ENCODE measurements around the gene BIRC7.

Gene BIRC7

DNA sequence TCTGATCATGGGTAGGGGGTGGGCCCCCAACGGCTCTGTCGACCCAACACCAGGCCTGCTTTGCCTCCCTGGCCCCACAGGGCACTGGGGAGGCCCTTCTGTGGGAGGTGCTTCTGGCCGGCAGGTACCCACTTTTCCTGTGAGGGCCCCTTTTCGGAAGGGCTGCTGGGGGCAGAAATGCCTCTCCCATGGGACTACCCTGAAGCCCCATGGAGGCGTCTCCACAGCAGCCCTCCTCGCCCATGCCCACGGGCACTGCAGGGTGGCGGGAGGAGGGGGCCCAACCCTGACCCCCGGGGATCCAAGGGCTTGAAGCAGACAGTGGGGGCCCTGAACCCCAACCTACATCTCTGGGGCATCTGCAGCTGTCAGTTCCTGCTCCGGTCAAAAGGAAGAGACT lies 2.3 kb downstream of the BIRC7 start:
- CTCF ChIA-PET, result interaction anchor here (0.8 to 12.3 kb wide), 2 partner anchors 14 to 17 kb away, joined by 3 to 121 read pairs; no protein-coding TSS in a partner anchor
- POLR2A ChIA-PET, result no interaction called here
- DNase-seq (ENCODE audit: low read depth, low spot score), result no peak

DNA sequence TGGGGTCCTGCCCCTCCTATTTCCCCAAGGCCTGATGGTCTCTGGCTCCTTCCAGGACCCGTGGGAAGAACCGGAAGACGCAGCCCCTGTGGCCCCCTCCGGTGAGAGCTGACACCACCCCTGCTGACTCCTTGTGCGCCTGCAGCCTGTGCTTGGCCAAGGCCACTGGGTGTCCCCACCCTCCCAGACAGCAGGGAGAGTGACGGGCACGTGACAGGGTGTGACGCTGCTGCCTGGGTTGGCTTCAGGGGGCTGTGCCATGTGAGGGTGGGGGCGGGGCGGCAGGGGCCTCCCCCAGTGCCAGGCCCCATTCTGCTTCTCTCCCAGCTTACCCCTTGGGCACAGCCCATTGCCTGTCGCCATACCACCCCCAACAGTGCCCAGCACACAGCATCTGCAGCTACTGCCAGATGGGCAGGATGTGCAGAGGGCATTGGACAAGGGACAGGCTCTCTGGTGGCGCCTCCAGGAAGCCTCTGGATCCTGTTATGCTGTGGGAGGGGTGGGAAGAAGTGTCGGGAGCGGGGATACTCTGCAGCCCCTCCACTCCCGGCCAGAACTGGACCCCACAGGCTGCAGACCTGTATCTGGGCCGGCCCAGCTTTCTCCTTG lies 2.9 kb downstream of the BIRC7 start:
- ChIA-PET CTCF (interaction anchor here (12.3 kb wide), 1 partner anchor 14 kb away, joined by 121 read pairs; no protein-coding TSS in a partner anchor), POLR2A (no interaction called here)
- TF ChIP-seq, protein P1, sequence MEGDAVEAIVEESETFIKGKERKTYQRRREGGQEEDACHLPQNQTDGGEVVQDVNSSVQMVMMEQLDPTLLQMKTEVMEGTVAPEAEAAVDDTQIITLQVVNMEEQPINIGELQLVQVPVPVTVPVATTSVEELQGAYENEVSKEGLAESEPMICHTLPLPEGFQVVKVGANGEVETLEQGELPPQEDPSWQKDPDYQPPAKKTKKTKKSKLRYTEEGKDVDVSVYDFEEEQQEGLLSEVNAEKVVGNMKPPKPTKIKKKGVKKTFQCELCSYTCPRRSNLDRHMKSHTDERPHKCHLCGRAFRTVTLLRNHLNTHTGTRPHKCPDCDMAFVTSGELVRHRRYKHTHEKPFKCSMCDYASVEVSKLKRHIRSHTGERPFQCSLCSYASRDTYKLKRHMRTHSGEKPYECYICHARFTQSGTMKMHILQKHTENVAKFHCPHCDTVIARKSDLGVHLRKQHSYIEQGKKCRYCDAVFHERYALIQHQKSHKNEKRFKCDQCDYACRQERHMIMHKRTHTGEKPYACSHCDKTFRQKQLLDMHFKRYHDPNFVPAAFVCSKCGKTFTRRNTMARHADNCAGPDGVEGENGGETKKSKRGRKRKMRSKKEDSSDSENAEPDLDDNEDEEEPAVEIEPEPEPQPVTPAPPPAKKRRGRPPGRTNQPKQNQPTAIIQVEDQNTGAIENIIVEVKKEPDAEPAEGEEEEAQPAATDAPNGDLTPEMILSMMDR (IDR thresholded peaks at IDR 0.05; ENCODE audit: insufficient read depth, low read length, missing control alignments), result no peak
- DNase-seq (ENCODE audit: low read depth, low spot score), result no peak
- no peak overlapping the region for H3K4me3 ChIP-seq (ENCODE audit: low read depth, low read length)

More for the DNA sequence above, 2.3 kb downstream of the BIRC7 start:
- TF ChIP-seq, protein P1 (IDR thresholded peaks at IDR 0.05; ENCODE audit: insufficient read depth, low read length, missing control alignments), result no peak
- no peak overlapping the region for H3K4me3 ChIP-seq (ENCODE audit: low read depth, low read length)

DNA sequence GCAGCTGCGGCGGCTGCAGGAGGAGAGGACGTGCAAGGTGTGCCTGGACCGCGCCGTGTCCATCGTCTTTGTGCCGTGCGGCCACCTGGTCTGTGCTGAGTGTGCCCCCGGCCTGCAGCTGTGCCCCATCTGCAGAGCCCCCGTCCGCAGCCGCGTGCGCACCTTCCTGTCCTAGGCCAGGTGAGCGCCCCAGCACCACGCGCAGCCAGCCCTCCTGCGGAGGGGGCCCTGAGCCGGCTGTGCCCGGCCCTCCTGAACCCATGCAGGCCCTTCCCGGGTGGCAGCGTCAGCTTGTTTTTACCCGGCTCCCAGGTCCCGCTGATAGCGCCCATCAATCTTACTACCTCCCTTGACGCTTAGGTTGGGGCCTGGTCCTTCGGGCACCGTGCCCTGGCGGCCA lies 3.7 kb downstream of the BIRC7 start:
- ChIA-PET POLR2A (no interaction called here), CTCF (interaction anchor here (1.5 to 12.3 kb wide), 2 partner anchors 10 to 15 kb away, joined by 3 to 121 read pairs; no protein-coding TSS in a partner anchor)
- no peak for DNase-seq (ENCODE audit: low read depth, low spot score)
- no peak overlapping the region for H3K4me3 ChIP-seq (ENCODE audit: low read depth, low read length)
- TF ChIP-seq, protein P1 (IDR thresholded peaks at IDR 0.05; ENCODE audit: insufficient read depth, low read length, missing control alignments), result no peak

DNA sequence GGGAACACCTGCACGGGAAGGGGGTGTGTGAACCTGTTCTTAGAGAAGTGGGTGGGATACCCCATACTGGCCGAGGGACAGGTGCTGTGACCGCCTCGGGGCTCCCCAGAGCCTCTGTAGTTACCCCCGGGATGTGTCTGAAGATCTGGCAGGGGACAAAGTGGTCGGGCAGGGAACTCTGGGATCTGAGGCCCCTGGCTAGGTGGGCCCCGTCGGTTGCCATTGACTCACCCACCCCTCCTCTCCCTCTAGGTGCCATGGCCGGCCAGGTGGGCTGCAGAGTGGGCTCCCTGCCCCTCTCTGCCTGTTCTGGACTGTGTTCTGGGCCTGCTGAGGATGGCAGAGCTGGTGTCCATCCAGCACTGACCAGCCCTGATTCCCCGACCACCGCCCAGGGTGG lies 4.3 kb downstream of the BIRC7 start:
- no peak for DNase-seq (ENCODE audit: low read depth, low spot score)
- no peak overlapping the region for H3K4me3 ChIP-seq (ENCODE audit: low read depth, low read length)
- ChIA-PET POLR2A (no interaction called here), CTCF (interaction anchor here (1.5 to 12.3 kb wide), 2 partner anchors 9 to 16 kb away, joined by 3 to 121 read pairs; no protein-coding TSS in a partner anchor)
- TF ChIP-seq, protein P1 (IDR thresholded peaks at IDR 0.05; ENCODE audit: insufficient read depth, low read length, missing control alignments), result no peak

DNA sequence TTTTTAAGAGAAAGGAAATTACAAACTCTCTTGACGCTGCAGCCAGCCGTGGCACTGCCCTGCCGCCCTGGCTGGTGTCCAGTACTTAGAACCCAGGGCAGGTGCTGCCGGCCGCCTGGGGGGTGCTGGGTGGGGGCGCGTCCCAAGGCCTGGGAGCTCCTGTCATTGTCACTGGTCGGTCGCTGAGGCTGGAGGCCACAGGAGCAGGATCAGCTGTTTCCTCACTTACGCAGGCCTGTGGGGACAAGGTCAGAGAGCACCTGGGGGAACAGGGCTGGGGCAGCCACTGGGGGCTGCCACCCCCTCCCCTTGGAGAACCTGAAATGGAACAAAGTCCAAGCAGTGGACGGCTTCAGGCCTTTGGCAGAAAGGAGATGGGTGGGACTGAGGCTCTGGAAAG lies 5.6 kb downstream of the BIRC7 start:
- DNase-seq (ENCODE audit: low read depth, low spot score), result no peak
- no peak overlapping the region for H3K4me3 ChIP-seq (ENCODE audit: low read depth, low read length)
- CTCF ChIA-PET, result interaction anchor here (1.8 to 12.3 kb wide), 2 partner anchors 11 to 17 kb away, joined by 7 to 121 read pairs; no protein-coding TSS in a partner anchor
- TF ChIP-seq, protein P1 (IDR thresholded peaks at IDR 0.05; ENCODE audit: insufficient read depth, low read length, missing control alignments), result no peak
- POLR2A ChIA-PET, result no interaction called here

DNA sequence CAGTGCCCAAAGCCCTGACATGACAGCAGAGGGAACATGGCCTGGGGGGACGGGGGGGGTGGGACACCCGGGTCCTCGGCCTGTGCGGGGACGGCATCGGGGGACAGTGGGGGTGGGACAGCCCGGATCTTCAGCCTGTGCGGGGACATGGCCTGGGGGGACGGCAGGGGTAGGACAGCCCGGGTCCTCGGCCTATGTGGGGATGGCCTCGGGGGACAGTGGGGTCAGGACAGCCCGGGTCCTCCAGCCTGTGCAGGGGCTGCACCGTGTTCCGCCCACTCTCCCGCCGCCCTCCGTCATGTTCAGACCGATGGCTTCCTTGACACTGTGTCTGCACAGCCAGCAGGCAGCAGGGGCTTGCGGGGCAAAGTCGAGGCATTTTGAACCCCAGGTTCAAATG lies 7.0 kb downstream of the BIRC7 start:
- POLR2A ChIA-PET, result no interaction called here
- H3K4me3 ChIP-seq (ENCODE audit: low read depth, low read length), result no peak overlapping the region
- TF ChIP-seq, protein P1 (IDR thresholded peaks at IDR 0.05; ENCODE audit: insufficient read depth, low read length, missing control alignments), result no peak
- no peak for DNase-seq (ENCODE audit: low read depth, low spot score)
- CTCF ChIA-PET, result interaction anchor here (1.4 to 12.3 kb wide), 3 partner anchors 12 to 20 kb away, joined by 8 to 121 read pairs (median 9); no protein-coding TSS in a partner anchor
